PC-3 (cell line): ENCODE results near the gene CATSPERZ. TPM values are rescaled to one million over a fixed set of nuclear protein-coding genes. Genes with fewer than 3 reads are reported as not detected.
A peak's percentile ranks its signal among the peaks of the same experiment; 100 is the strongest.

Source experiments
- ATAC-seq: fragments of 200-7000 bp; cut with Tn5 transposase; 2 replicates; pipeline ENCODE4 v1.9.1; 2020; ENCODE audit warnings: mild to moderate bottlenecking, moderate library complexity
- BruUV-seq: library from RNA; stranded (reverse); fragments of 400-500 nt; replicated peaks from 2 replicates; lab custom pipeline; 2021; lab: Mats Ljungman, UMichigan
- CTCF ChIA-PET: fragments of 300-600 bp; sonication (Branson Sonifier 250); formaldehyde crosslinking; loops from one replicate; lab custom pipeline; 2022; ENCODE audit warnings: antibody characterized with exemption; lab: Charles Lee
- POLR2A ChIA-PET: fragments of 300-600 bp; sonication (Branson Sonifier 250); formaldehyde crosslinking; loops from one replicate; lab custom pipeline; 2022; ENCODE audit warnings: antibody characterized with exemption; ENCODE audit not compliant: unreplicated experiment; lab: Charles Lee
- DNase-seq: peaks from one replicate; pipeline ENCODE4 v3.0.0-alpha.2; 2015
- H2AFZ ChIP-seq: fragments of 300-600 bp; sonication (generic); 2 replicates; pipeline ENCODE4 v1.6.0; 2016; ENCODE audit warnings: antibody characterized with exemption, low read length
- H3F3A ChIP-seq: fragments of 300-600 bp; sonication (generic); one replicate; pipeline ENCODE4 v1.6.0; 2017; ENCODE audit warnings: antibody characterized with exemption, low read length, control low read depth, mild to moderate bottlenecking; ENCODE audit not compliant: unreplicated experiment
- H3K27ac ChIP-seq: fragments of 300-600 bp; sonication (generic); 2 replicates; pipeline ENCODE4 v1.5.1; 2016; ENCODE audit warnings: mild to moderate bottlenecking, low read length
- H3K27me3 ChIP-seq: fragments of 300-600 bp; sonication (generic); 2 replicates; pipeline ENCODE4 v1.6.1; 2016; ENCODE audit warnings: low read length, mixed read lengths
- H3K36me3 ChIP-seq: fragments of 300-600 bp; sonication (generic); 2 replicates; pipeline ENCODE4 v1.6.1; 2016; ENCODE audit warnings: low read depth, mixed run types, low read length, mixed read lengths
- H3K4me1 ChIP-seq: fragments of 300-600 bp; sonication (generic); 2 replicates; pipeline ENCODE4 v1.5.1; 2016; ENCODE audit warnings: low read length; ENCODE audit not compliant: insufficient read depth
- H3K4me2 ChIP-seq: fragments of 300-600 bp; sonication (generic); 2 replicates; pipeline ENCODE4 v1.6.0; 2016; ENCODE audit warnings: low read length
- H3K4me3 ChIP-seq: fragments of 300-600 bp; sonication (generic); 2 replicates; pipeline ENCODE4 v1.5.1; 2016; ENCODE audit warnings: mild to moderate bottlenecking, low read length, mixed read lengths
- H3K79me2 ChIP-seq: fragments of 300-600 bp; sonication (generic); 2 replicates; pipeline ENCODE4 v1.6.1; 2017; ENCODE audit warnings: low read length, mixed read lengths
- H3K9ac ChIP-seq: fragments of 300-600 bp; sonication (generic); 2 replicates; pipeline ENCODE4 v1.6.0; 2016; ENCODE audit warnings: mild to moderate bottlenecking, low read length
- H3K9me2 ChIP-seq: fragments of 300-600 bp; sonication (generic); replicated peaks from 2 replicates; pipeline ENCODE4 v1.6.1; 2016; ENCODE audit warnings: mixed run types, low read length, mixed read lengths
- H3K9me3 ChIP-seq: fragments of 300-600 bp; sonication (generic); 2 replicates; pipeline ENCODE4 v1.6.1; 2016; ENCODE audit warnings: low read length, mixed read lengths
- H4K20me1 ChIP-seq: fragments of 300-600 bp; sonication (generic); 2 replicates; pipeline ENCODE4 v1.6.1; 2016; ENCODE audit warnings: low read length, mixed read lengths
- EZH2 ChIP-seq: fragments of 300-600 bp; sonication (generic); IDR thresholded peaks from one replicate; pipeline ENCODE4 v1.6.1; 2017; ENCODE audit warnings: antibody characterized with exemption, mild to moderate bottlenecking, low read length; ENCODE audit not compliant: unreplicated experiment
- EZH2phosphoT487 ChIP-seq: fragments of 300-600 bp; sonication (generic); IDR thresholded peaks from 2 replicates; pipeline ENCODE4 v1.6.1; 2018; ENCODE audit warnings: mild to moderate bottlenecking, antibody characterized with exemption, low read length, borderline replicate concordance
- intact Hi-C: fragments of 100-400 bp; cut with micrococcal nuclease; formaldehyde crosslinking; loops from 2 replicates; pipeline ENCODE4 v1.9.0; 2023
- total RNA-seq: library from RNA; depleted of rRNA; stranded (reverse); fragments of >200 nt; gene quantifications from 2 replicates; pipeline ENCODE4 v1.2.3, GENCODE V29; 2014
- TF ChIP-seq, protein P1 (sequence below): fragments of 300-600 bp; sonication (generic); conservative IDR thresholded peaks from 2 replicates; pipeline ENCODE4 v1.5.1; 2017; ENCODE audit warnings: antibody characterized with exemption, low read depth, mild to moderate bottlenecking, low read length

The CATSPERZ gene
- total RNA-seq, 1 experiment from 2014 or later = 9.2 TPM

DNA sequence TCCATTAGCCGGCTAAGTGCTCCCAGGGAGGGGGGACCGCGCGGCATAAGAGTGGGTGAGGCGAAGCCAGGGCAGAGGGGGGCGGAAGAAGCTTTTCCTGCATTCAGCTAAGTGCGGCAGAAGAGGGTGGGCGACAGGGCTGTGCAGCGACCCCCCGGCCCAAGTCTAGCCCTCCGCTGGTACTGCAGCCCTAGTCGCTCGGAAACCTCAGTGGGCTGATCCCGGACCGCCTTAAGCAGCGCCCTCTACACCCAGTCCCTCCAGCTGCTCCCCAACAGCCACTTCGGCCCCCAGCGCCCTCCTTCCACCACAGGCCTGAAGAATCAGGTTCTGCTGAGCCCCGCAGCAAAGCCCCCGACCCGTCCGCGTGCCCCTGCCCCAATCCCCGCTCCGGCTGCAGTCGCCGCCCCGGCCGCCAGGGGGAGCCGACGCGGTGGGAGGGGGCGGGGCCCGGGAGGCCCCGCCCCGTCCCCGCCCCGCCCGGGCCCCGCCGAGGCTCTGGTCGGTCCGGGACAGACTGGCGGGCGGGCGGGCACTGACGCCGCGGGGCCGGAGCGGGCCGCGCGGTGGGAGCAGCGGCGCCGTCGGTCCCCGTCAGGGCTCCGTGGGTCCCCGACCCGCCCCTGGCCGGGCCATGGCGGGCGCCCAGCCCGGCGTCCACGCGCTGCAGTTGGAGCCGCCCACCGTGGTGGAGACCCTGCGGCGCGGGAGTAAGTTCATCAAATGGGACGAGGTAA is 49.0 kb upstream of the CATSPERZ start, which contains the start of gene PLCB3:
Gene PLCB3 (plus strand): TSS at position 515 of the 737 bp plus-strand sequence. CDS start 120 bp downstream, at position 635.
- H3K4me2 ChIP-seq = peak within 1 kb of the TSS; percentile 98
- ATAC-seq (peak; percentile 49), DNase-seq (peak; percentile 74)
- no peak for TF ChIP-seq EZH2
- TF ChIP-seq, protein P1, sequence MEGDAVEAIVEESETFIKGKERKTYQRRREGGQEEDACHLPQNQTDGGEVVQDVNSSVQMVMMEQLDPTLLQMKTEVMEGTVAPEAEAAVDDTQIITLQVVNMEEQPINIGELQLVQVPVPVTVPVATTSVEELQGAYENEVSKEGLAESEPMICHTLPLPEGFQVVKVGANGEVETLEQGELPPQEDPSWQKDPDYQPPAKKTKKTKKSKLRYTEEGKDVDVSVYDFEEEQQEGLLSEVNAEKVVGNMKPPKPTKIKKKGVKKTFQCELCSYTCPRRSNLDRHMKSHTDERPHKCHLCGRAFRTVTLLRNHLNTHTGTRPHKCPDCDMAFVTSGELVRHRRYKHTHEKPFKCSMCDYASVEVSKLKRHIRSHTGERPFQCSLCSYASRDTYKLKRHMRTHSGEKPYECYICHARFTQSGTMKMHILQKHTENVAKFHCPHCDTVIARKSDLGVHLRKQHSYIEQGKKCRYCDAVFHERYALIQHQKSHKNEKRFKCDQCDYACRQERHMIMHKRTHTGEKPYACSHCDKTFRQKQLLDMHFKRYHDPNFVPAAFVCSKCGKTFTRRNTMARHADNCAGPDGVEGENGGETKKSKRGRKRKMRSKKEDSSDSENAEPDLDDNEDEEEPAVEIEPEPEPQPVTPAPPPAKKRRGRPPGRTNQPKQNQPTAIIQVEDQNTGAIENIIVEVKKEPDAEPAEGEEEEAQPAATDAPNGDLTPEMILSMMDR = peak; percentile 72
- TF ChIP-seq EZH2phosphoT487 = no peak
- H3K27ac ChIP-seq = no peak within 1 kb of the TSS
- intact Hi-C loops = loop anchor here (1.0 kb wide), 1 partner anchor 47 kb away; no protein-coding TSS in a partner anchor
- peaks cover 30% of the 10 kb centered on the region for H3K4me1 ChIP-seq
- H3K9me2 ChIP-seq = no peaks in the 10 kb centered on the region
- H3F3A ChIP-seq = no peaks in the 10 kb centered on the region
- H3K9me3 ChIP-seq = no peaks in the 10 kb centered on the region
- peak within 1 kb of the TSS; percentile 93 for H2AFZ ChIP-seq
- POLR2A ChIA-PET = interaction anchor here (0.7 kb wide), 1 partner anchor 44 kb away, joined by 4 read pairs; no protein-coding TSS in a partner anchor
- CTCF ChIA-PET = interaction anchor here (1.2 to 1.3 kb wide), 2 partner anchors 53 to 104 kb away, joined by 3 to 5 read pairs; no protein-coding TSS in a partner anchor
- no peaks in the 10 kb centered on the region for H3K27me3 ChIP-seq
- peak within 1 kb of the TSS; percentile 79 for H3K9ac ChIP-seq
- H3K36me3 ChIP-seq = peaks cover 15% of the 10 kb centered on the region
- no TSS peak for BruUV-seq
- no peaks in the 10 kb centered on the region; the same call in 1 of the 2 replicates for H4K20me1 ChIP-seq
- H3K79me2 ChIP-seq = peaks cover 27% of the 10 kb centered on the region
- H3K4me3 ChIP-seq = peak within 1 kb of the TSS; percentile 85

DNA sequence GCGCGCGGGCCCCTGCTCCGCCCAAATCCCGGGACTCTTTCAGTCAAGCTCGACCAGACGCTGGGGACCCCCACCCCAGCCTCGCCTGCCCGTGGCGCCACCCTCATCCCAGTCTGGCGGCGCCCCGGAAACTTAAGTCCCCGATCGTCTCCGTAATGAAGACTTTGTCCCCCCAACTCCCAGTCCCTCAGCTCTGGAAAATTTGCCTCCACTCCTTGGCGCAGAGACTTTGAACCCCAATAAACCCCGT is 48.5 kb upstream of the CATSPERZ start:
- Histone ChIP-seq H3K4me3 (peak overlapping the region; percentile 85), H3K9ac (peak overlapping the region; percentile 79), H3F3A (no peaks in the 10 kb centered on the region), H2AFZ (peak overlapping the region; percentile 68), H3K79me2 (peaks cover 25% of the 10 kb centered on the region), H3K4me1 (peaks cover 35% of the 10 kb centered on the region), H3K27me3 (no peaks in the 10 kb centered on the region), H3K4me2 (peak overlapping the region; percentile 98), H4K20me1 (no peaks in the 10 kb centered on the region; the same call in 1 of the 2 replicates), H3K9me2 (no peaks in the 10 kb centered on the region), H3K36me3 (peaks cover 20% of the 10 kb centered on the region), H3K27ac (no peak overlapping the region), H3K9me3 (no peaks in the 10 kb centered on the region)
- POLR2A ChIA-PET = interaction anchor here (0.7 kb wide), 1 partner anchor 44 kb away, joined by 4 read pairs; no protein-coding TSS in a partner anchor
- intact Hi-C loops = loop anchor here (1.0 kb wide), 1 partner anchor 47 kb away; no protein-coding TSS in a partner anchor
- TF ChIP-seq EZH2 (no peak), EZH2phosphoT487 (no peak)
- TF ChIP-seq, protein P1 = no peak
- no TSS peak for BruUV-seq
- ATAC-seq = no peak
- no peak for DNase-seq
- CTCF ChIA-PET = interaction anchor here (0.6 to 1.3 kb wide), 6 partner anchors 9 to 103 kb away, joined by 3 to 11 read pairs (median 6); no protein-coding TSS in a partner anchor
